LNCaP clone FGC (cell line): Measurements from ENCODE around the gene MAP3K8.

Experiments used
- DNase-seq: peaks from one replicate; pipeline ENCODE4 v3.0.0-alpha.2; 2011; ENCODE audit warnings: low read depth
- H3K4me3 ChIP-seq: 2 replicates; pipeline ENCODE4 v1.5.1; 2011; ENCODE audit warnings: mild to moderate bottlenecking, low read depth, low read length, control low read depth
- CTCF ChIP-seq: IDR thresholded peaks from 2 replicates; pipeline ENCODE4 v1.5.1; 2012; ENCODE audit warnings: mild to moderate bottlenecking; ENCODE audit not compliant: control insufficient read depth, insufficient read depth; ENCODE audit errors: extremely low read depth

The MAP3K8 gene

GRCh38 chr10:30490289-30491000 is 56.5 kb downstream of the MAP3K8 start:
- no peak overlapping the region for H3K4me3 ChIP-seq
- TF ChIP-seq CTCF: no peak
- no peak for DNase-seq

- no peak for TF ChIP-seq CTCF
- no peak for DNase-seq
- H3K4me3 ChIP-seq: no peak overlapping the region
These were observed 57.4 kb downstream of the MAP3K8 start for GRCh38 chr10:30491204-30491915.

GRCh38 chr10:30491916-30492515 is 58.0 kb downstream of the MAP3K8 start:
- no peak for DNase-seq
- no peak for TF ChIP-seq CTCF
- H3K4me3 ChIP-seq: no peak overlapping the region

- no peak overlapping the region for H3K4me3 ChIP-seq
- no peak for TF ChIP-seq CTCF
- no peak for DNase-seq
These were observed 59.9 kb downstream of the MAP3K8 start for GRCh38 chr10:30493609-30494530.

GRCh38 chr10:30494558-30494957 is 60.6 kb downstream of the MAP3K8 start:
- TF ChIP-seq CTCF: no peak
- H3K4me3 ChIP-seq: no peak overlapping the region
- no peak for DNase-seq

GRCh38 chr10:30495687-30496086 is 61.7 kb downstream of the MAP3K8 start:
- DNase-seq: no peak
- no peak overlapping the region for H3K4me3 ChIP-seq
- no peak for TF ChIP-seq CTCF
